NCI-H82 (cell line): ENCODE measurements around the gene BCL10.

Experiments used
- DNase-seq: peaks from one replicate; lab custom pipeline; 2025; lab: John Stamatoyannopoulos, UW

The BCL10 gene

GRCh38 chr1:85276215-85276977, at the start of gene BCL10:
Gene BCL10 (minus strand): TSS chr1:85276632. CDS start chr1:85276352, 280 bp downstream.
- DNase-seq, result peak; percentile 99

GRCh38 chr1:85325920-85326319, 49.5 kb upstream of the BCL10 start:
- DNase-seq, result peak; percentile 24

- no peak for DNase-seq
Observed at GRCh38 chr1:85323770-85324169, 47.3 kb upstream of the BCL10 start.

GRCh38 chr1:85322655-85323054, 46.2 kb upstream of the BCL10 start:
- no peak for DNase-seq

GRCh38 chr1:85321237-85321964, 45.0 kb upstream of the BCL10 start:
- DNase-seq, result no peak

GRCh38 chr1:85320371-85321131, 44.1 kb upstream of the BCL10 start:
- DNase-seq, result no peak

GRCh38 chr1:85319931-85320330, 43.5 kb upstream of the BCL10 start:
- DNase-seq, result no peak

GRCh38 chr1:85319491-85319890, 43.1 kb upstream of the BCL10 start:
- no peak for DNase-seq

- no peak for DNase-seq
Observed at GRCh38 chr1:85318217-85318616, 41.8 kb upstream of the BCL10 start.

GRCh38 chr1:85317560-85317959, 41.1 kb upstream of the BCL10 start:
- DNase-seq, result no peak

GRCh38 chr1:85316321-85316720, 39.9 kb upstream of the BCL10 start:
- DNase-seq, result peak; percentile 38

GRCh38 chr1:85315789-85316188, 39.4 kb upstream of the BCL10 start:
- DNase-seq, result peak; percentile 13

- no peak for DNase-seq
Observed at GRCh38 chr1:85314726-85315125, 38.3 kb upstream of the BCL10 start.

- DNase-seq, result no peak
Observed at GRCh38 chr1:85313888-85314696, 37.7 kb upstream of the BCL10 start.

- peak; percentile 41 for DNase-seq
Observed at GRCh38 chr1:85311818-85312217, 35.4 kb upstream of the BCL10 start.

GRCh38 chr1:85308833-85309350, 32.5 kb upstream of the BCL10 start:
- peak; percentile 52 for DNase-seq

- DNase-seq, result peak; percentile 95
Observed at GRCh38 chr1:85307987-85308832, 31.8 kb upstream of the BCL10 start.

GRCh38 chr1:85306236-85306635, 29.8 kb upstream of the BCL10 start:
- no peak for DNase-seq

GRCh38 chr1:85303440-85304162, 27.2 kb upstream of the BCL10 start:
- no peak for DNase-seq

GRCh38 chr1:85300140-85300539, 23.7 kb upstream of the BCL10 start:
- no peak for DNase-seq
